ENCODE measurements around the gene IFT20.

IFT20 gene

GRCh38 chr17:28313841-28314240 lies 21.4 kb downstream of the IFT20 start:
- TF ChIP-seq BACH2 (CRISPR knock-in tag; IDR thresholded peaks at IDR 0.05; ENCODE audit: borderline replicate concordance) (no peak), GLIS3 (CRISPR knock-in tag; IDR thresholded peaks at IDR 0.05) (no peak), ISL1 (CRISPR knock-in tag; IDR thresholded peaks at IDR 0.05) (no peak)
- no peak for ATAC-seq

DNA sequence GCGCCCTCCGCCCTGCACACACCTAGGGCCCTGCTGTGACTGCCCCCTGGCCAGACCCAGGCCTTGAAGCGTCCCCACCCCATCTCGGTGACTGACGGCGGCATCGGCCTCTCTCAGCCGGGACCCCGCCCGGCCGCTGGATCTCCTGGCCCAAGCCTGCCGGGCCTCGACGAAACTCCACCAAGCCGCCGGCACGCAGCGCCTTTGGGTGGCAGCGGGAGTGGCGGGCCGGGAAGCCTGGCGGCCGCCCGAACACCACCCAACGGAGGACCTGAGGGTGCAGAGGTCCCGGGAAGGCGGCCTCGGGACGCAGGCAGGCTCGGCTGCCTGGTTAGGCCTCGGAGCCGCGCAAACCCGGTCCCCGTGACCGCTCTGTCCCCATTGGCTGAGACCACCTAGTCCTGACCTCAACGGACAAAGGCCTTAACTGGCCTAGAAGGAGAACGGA lies 28.3 kb downstream of the IFT20 start:
- TF ChIP-seq CSDC2 (CRISPR knock-in tag; IDR thresholded peaks at IDR 0.05) (no peak), ZFP30 (CRISPR knock-in tag; IDR thresholded peaks at IDR 0.05) (no peak), ESRRG (CRISPR knock-in tag; IDR thresholded peaks at IDR 0.05) (no peak), GLIS3 (CRISPR knock-in tag; IDR thresholded peaks at IDR 0.05) (no peak), OSR1 (CRISPR knock-in tag; IDR thresholded peaks at IDR 0.05) (no peak), ZNF70 (CRISPR knock-in tag; IDR thresholded peaks at IDR 0.05) (no peak), BACH2 (CRISPR knock-in tag; IDR thresholded peaks at IDR 0.05; ENCODE audit: borderline replicate concordance) (no peak), ZFP3 (CRISPR knock-in tag; IDR thresholded peaks at IDR 0.05) (no peak), PPARA (CRISPR knock-in tag; IDR thresholded peaks at IDR 0.05; ENCODE audit: borderline replicate concordance) (no peak), RARB (CRISPR knock-in tag; IDR thresholded peaks at IDR 0.05) (no peak), CREB5 (CRISPR knock-in tag; IDR thresholded peaks at IDR 0.05; ENCODE audit: low read depth) (no peak), ZNF565 (CRISPR knock-in tag; conservative IDR thresholded peaks at IDR 0.05; ENCODE audit: low read depth) (no peak), PATZ1 (CRISPR knock-in tag; IDR thresholded peaks at IDR 0.05; ENCODE audit: borderline replicate concordance) (no peak), TCF4 (CRISPR knock-in tag; IDR thresholded peaks at IDR 0.05; ENCODE audit: borderline replicate concordance) (no peak), TOX (CRISPR knock-in tag; IDR thresholded peaks at IDR 0.05; ENCODE audit: borderline replicate concordance) (no peak), ZC3H10 (CRISPR knock-in tag; IDR thresholded peaks at IDR 0.05) (no peak), ARNTL (CRISPR knock-in tag; IDR thresholded peaks at IDR 0.05; ENCODE audit: borderline replicate concordance, low read depth) (no peak)
- TF ChIP-seq, protein P1, sequence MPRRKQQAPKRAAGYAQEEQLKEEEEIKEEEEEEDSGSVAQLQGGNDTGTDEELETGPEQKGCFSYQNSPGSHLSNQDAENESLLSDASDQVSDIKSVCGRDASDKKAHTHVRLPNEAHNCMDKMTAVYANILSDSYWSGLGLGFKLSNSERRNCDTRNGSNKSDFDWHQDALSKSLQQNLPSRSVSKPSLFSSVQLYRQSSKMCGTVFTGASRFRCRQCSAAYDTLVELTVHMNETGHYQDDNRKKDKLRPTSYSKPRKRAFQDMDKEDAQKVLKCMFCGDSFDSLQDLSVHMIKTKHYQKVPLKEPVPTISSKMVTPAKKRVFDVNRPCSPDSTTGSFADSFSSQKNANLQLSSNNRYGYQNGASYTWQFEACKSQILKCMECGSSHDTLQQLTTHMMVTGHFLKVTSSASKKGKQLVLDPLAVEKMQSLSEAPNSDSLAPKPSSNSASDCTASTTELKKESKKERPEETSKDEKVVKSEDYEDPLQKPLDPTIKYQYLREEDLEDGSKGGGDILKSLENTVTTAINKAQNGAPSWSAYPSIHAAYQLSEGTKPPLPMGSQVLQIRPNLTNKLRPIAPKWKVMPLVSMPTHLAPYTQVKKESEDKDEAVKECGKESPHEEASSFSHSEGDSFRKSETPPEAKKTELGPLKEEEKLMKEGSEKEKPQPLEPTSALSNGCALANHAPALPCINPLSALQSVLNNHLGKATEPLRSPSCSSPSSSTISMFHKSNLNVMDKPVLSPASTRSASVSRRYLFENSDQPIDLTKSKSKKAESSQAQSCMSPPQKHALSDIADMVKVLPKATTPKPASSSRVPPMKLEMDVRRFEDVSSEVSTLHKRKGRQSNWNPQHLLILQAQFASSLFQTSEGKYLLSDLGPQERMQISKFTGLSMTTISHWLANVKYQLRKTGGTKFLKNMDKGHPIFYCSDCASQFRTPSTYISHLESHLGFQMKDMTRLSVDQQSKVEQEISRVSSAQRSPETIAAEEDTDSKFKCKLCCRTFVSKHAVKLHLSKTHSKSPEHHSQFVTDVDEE (CRISPR knock-in tag; IDR thresholded peaks at IDR 0.05) = no peak
- no peak for ATAC-seq

DNA sequence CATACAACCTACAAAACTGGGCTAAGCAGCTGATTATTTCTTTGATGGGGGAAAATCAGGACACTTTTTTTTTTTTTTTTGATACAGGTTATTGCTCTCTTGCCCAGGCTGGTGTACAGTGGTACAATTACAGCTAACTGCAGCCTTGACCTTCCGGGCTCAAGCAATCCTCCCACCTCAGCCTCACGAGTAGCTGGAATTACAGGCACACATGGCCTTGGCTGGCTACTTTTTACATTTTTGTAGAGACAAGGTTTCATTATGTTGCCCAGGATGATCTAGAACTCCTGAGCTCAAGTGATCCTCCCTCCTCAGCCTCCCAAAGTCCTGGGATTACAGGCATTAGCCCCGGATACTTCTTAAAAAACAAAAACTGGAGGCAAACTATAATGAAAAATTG lies 36.8 kb downstream of the IFT20 start:
- TF ChIP-seq ZFP30 (CRISPR knock-in tag; IDR thresholded peaks at IDR 0.05) = no peak
- no peak for TF ChIP-seq PPARA (CRISPR knock-in tag; IDR thresholded peaks at IDR 0.05; ENCODE audit: borderline replicate concordance)
- no peak for TF ChIP-seq ZNF565 (CRISPR knock-in tag; conservative IDR thresholded peaks at IDR 0.05; ENCODE audit: low read depth)
- TF ChIP-seq OSR1 (CRISPR knock-in tag; IDR thresholded peaks at IDR 0.05) = no peak
- TF ChIP-seq RARB (CRISPR knock-in tag; IDR thresholded peaks at IDR 0.05) = no peak
- TF ChIP-seq SNAI2 (CRISPR knock-in tag; IDR thresholded peaks at IDR 0.05) = no peak
- TF ChIP-seq ZC3H10 (CRISPR knock-in tag; IDR thresholded peaks at IDR 0.05) = no peak
- TF ChIP-seq ARNTL (CRISPR knock-in tag; IDR thresholded peaks at IDR 0.05; ENCODE audit: borderline replicate concordance, low read depth) = no peak
- no peak for TF ChIP-seq ZNF70 (CRISPR knock-in tag; IDR thresholded peaks at IDR 0.05)
- TF ChIP-seq CREB5 (CRISPR knock-in tag; IDR thresholded peaks at IDR 0.05; ENCODE audit: low read depth) = no peak
- ATAC-seq = no peak

Data from SK-N-SH treated with all-trans-retinoic acid at 6 μM for 48 hours (cell line).